HG02981 (cell line): ENCODE data around the gene NELFB.
"Not testable (repeated sequence)": the region's sequence is repeated elsewhere in the genome, so short reads cannot be mapped to it uniquely, and the experiment has no call there.

Experiments
- ATAC-seq: cut with Tn5 transposase; IDR thresholded peaks from one replicate; pipeline ENCODE4 v1.9.1; 2021; ENCODE audit warnings: mild to moderate bottlenecking, moderate library complexity; ENCODE audit not compliant: unreplicated experiment

NELFB gene

DNA sequence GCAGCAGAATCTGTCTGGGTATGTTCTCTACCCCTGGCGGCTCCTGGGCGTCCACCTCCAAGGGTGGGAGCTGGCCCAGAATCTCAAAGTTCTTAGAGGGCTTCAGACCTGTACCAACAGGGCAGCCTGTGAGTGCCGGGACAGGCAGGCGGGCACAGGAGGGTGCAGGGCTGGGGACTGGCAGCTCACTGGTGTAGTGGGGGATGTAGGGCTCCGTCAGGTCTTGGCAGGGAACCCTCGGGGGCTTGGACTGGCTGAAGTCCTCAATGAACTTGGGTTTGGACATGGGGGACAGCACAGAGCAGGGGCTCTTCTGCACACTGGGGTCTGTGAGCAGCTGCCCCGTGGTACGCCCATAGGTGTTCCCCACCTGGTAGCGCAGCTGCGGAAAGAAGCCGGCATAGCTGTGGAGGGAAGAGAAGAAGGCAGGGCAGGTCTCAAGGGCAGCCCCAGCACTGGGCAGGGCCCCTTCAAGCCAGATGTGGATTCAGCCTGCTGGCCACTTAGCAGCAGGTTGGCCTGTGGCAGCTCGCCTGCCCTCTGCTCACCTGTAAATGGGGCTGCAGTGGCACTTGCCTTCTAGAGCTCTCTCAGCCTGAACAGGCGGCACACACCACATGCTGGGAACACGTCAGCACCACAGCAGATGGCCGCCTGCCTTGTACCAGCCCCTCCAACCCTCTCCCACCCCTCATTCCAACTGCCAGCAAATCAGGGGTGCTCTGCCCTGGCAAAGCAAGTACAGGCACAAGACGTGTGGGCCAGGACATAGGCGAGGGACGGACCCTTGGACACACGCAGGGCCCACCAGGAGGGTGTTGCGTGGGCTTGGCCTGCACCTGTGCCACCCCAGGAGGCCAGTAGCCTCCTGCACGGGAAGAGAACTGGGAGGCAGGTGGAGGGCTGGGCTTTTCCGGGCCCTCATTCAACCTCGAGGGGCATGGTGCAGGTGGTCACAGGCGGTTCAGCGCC lies 9.4 kb upstream of the NELFB start:
- no peak for ATAC-seq

DNA sequence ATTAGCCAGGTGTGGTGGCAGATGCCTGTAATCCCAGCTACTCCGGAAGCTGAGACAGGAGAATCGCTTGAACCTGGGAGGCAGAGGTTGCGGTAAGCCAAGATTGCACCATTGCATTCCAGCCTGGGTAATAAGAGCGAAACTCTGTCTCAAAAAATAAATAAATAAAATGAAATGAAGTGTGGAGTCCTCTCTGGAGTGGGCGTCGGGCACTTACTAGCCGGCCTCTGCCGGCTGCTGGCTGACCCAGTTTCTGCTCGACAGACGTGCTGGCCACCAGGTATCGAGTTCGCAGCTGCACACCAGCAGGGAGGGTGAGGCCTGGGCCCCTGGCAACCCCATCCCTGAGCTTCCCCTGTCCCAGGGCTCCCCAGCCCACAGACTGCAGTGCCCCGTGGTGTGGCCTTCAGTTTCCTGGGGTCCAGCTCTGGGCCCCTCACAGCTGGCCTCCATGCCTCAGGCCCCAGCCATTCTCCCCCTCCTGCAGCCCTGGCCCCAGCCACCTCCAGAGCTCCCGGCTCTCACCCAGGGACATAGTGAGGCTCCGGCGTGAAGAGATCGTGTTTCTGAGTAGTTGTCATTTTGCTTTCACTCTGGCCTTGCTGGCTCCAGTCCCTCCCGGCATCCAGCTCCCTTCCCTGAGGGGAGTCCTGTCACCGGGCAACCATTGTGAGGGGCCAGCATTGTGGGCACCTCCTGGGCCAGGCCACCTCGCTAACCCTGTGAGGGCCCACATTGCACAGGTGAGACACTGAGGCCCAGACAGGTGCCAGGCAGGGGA lies 7.8 kb upstream of the NELFB start:
- no peak for ATAC-seq

DNA sequence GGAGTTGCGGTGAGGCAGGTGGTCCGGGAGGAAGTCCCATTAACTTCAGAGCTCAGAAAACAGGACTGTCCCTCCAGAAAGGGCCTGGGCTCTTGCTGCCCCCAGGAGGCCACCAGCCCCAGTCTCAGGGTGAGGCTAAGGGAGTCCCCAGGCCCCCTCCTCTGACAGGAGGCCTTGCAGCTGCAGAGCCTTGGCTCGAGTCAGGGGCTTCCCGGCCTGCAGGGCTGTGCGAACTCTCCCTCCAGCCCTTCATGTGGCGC lies 7.3 kb upstream of the NELFB start:
- no peak for ATAC-seq

DNA sequence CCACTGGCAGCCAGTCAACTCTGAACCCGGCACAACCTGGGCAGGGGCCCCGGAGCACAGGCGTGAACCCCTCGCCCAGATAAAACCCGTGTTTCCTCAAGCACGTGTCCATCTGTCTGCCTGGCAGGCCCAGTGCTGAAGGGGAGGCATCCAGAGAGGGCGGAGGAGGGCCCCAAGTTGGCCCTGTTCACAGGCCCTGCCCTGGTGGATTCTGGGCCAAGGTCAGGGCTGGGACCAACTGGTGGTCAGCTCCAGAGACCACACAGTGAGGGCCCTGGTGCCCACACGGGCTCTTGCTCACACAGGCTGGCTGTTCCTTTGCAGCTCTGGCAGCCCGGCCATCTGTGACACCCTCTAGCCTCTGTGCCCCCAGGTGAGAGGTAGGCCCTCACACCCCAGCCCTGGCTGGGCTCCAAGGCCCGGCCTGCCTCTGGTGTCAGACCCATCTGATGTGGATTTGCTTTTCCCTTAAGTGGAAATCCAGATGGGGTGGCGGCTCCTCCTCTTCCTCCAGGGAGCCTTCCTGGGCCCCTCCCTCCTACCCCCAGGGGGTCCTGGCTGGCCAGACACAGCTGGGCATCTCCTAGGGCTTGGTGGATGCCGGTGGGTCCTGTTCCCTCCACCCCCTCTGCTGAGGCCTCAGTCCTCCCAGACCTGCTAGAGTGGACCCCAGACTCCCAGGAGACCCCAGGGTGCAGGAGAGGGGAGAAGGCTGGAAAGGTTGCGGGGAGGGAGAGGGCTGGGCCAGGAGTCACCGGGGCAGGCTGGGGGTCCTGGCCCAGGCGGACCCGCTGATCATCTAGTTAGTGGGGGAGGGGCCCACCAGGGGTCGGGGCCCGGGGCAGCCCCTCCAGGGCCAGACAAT lies 4.6 kb upstream of the NELFB start:
- no peak for ATAC-seq

DNA sequence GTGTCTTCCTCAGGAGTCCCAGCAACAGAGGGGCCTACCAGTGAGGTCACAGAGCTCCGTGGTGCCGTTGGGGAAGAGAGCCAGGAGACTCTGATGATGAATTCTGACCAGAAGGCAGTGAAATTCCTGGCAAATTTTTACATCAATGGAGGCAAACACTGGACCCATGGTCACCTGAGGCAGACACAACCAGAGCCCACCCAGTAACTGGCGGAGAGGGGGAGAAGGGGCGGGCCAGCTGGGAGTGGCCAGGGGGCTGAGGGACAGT lies 4.0 kb upstream of the NELFB start, which contains the start of gene STPG3:
TSS of gene STPG3 (plus strand) at position 93 of the 268 bp plus-strand sequence. CDS start at position 94, 1 bp downstream.
- ATAC-seq: no peak

DNA sequence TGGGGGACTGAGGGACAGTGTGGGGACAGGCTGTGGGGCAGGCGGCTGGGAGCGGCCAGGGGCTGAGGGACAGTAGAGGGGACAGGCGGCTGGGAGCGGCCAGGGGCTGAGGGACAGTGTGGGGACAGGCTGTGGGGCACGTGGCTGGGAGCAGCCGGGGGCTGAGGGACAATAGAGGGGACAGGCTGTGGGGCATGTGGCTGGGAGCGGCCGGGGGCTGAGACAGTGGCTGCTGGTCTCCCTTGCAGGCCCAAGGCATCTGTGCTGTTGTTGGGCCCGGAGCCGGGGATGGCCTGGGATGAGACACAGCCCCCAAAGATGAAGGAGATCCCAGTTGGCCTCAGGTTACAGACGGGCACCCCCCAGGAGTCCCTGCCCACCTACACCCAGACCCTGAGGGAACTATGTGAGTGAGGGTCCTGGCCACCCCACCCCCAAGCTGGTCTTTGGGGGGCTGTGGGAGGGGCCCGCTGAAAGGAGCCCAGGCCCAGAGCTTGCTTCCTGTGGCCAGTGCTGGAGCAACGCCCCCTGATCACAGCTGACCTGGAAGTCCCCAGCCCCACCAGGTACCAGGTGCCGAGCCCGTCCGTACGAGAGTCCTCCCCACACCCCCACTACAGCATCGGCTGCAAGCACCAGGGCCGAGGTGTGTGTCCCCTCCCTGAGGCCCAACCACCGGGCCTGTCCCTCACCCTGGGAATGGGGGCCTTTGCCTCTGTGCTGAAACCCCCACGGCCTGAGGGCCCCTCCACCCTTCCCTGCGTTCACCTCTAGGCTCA lies 3.4 kb upstream of the NELFB start:
- no peak for ATAC-seq

DNA sequence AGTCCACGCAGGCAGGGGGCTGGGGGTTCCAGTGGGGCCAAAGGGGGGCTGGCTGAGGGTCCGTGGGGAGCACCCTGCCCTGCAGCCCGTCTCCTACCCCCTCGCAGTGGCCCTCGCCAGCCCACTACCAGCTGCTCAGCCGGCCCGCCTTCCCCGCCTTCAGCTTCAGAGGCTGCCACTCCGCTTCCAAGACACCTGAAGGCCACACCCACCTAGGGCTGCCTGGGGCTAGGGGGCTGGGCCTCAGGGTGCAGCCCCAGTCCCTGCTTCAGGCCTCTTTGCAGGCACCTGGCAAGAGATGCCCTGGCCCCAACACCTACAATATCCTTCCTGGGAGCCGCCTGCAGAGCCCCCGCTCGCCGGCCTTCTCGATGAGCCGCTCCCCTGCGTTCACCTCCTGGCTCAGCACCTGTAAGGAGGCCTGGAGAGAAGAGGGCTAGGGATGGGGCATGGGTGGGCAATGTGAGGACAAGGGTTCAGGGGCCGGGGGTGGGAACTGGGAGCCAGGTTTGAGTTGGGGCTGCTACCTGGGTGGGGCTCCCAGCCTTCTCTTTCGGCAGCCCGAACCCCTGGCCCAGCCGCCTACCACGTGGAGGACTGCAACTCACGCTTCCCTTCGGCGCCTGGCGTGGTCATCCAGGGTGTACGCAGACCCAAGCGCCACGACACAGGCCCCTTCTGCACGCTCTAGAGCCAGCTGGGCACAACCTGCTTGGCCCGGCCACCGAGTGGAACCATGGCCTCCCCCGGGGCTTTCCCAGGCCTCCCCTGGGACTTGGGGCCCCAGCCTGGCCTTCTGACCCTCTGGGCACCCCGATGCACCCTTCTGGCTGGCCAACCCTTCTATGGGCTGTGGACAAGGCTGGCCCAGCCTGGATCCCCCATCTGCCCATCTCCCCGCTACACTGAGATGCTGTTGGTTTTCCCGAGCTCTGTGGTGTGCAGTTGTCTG lies 2.3 kb upstream of the NELFB start:
- ATAC-seq: no peak

DNA sequence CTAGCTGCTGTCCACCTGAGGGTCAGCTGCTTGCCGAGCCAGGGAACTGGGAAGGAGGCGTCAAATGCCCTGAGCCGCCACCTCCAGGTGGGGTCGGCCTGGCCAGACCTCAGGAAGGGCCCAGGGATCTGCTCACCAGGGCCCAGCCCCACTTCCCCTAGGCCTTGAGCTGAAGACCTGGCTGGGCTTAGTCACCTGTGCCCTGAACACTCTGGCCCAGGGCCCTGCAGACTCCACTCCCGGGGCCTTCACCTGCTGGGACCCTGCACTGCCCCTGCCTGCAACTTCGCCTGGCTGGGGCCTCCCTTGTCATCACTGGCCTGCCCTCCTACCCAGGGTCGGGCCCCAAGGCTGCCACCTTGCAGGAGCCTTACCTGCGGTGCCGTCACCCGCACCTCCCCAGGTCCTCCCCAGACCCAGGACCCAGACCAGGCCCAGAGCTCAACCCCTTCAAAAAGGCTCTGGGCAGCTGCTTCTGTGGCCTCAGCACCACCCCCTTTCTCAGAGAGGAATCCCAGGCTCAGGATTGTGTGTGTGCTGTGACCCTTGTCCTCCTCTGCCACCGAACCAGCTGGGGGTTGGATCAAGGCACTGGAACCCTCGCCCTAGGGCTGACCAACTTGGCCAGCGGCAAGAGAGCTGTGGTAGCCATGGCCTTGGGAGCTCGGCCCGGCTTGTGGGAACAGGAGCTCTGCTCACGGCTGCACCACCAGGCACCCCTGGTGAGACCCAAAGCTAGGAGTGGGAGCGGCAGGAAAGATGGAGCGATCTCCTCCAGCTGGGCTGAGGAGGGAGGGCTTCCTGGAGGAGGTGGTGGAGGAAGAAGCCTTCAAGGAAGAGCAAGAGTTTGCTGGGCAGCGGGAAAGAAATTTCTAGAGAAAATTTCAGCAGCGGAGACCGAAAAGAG lies 1.2 kb upstream of the NELFB start:
- no peak for ATAC-seq

DNA sequence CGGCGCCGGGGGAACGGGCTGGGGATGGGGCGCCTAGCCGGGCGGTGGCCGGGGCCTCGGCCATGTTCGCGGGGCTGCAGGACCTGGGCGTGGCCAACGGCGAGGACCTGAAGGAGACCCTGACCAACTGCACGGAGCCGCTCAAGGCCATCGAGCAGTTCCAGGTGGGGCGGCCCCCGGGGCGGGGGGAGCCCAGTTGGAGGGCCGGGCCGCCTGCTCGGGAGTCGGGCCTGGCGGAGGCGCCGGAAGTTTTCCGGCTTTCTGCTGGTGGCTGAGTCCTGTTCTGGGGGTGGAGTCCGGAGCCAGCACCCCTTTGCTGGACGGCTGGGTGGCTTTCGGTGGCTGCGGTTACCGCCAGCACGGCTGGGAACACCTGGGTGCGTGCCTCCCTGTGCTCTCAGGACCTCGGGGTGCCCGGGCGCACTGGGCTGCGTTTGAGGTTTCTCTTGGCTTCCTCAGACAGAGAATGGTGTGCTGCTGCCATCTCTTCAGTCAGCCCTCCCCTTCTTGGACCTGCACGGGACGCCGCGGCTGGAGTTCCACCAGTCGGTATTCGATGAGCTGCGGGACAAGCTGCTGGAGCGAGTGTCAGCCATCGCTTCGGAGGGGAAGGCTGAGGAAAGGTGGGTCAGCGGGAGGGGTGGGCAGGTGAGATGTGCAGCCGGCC lies 454 bp downstream of the NELFB start:
- ATAC-seq: peak; percentile 20

DNA sequence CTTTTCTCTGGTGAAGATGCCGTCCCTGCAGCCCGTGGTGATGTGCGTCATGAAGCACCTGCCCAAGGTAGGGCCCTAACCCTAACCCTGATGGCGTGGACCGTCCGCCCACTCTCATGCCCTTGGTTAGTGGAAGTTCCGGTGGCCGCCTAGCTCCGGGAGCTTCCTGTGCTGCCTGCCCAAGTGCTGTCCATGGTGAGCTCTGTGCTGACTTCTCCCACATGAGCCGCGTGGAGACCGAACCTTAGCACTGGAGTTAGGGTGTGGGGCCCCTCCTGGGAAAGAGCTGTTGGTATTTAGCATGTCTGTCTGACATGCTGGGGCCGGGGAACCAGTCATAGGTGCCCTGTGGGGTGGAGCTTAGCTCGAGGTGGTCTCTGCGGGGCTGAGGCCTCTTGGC lies 1.2 kb downstream of the NELFB start:
- ATAC-seq: no peak

DNA sequence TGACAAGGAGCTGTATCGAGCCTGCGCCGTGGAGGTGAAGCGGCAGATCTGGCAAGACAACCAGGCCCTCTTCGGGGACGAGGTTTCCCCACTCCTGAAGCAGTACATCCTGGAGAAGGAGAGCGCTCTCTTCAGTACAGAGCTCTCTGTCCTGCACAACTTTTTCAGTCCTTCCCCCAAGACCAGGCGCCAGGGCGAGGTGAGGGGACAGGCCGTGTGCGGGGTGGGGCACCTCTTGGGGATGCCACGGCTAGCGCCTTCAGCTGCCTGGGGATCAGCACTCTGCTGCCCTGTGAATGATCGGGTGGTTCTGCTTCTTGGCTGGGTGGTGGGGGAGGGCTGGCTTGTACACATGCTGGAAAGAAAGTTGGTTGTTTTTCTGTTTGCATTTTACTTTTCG lies 1.7 kb downstream of the NELFB start:
- no peak for ATAC-seq

DNA sequence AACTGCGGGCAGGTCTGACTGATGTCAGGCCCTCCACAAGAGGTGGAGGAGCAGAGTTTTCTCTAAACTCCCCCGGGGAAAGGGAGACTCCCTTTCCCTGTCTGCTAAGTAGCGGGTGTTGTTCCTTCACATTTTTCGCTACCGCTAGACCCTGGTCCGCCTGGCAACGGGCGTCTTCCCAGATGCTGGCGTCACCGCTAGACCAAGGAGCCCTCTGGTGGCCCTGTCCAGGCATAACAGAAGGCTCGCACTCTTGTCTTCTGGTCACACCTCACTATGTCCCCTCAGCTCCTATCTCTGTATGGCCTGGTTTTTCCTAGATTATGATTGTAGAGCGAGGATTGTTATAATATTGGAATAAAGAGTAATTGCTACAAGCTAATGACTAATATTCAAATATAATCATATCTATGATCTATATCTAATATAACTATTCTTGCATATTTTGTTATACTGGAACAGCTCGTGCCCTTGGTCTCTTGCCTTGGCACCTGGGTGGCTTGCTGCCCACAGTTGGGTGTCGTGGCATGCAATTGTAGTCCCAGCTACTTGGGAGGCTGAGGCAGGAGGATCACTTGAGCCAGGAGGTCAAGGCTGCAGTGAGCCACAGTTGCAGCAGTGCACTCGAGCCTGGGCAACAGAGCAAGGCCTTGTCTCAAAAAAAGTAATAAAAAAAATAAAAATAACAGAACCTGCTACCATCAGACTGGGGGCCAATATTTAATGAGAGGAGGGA lies 7.2 kb downstream of the NELFB start:
- ATAC-seq: not testable (repeated sequence)

DNA sequence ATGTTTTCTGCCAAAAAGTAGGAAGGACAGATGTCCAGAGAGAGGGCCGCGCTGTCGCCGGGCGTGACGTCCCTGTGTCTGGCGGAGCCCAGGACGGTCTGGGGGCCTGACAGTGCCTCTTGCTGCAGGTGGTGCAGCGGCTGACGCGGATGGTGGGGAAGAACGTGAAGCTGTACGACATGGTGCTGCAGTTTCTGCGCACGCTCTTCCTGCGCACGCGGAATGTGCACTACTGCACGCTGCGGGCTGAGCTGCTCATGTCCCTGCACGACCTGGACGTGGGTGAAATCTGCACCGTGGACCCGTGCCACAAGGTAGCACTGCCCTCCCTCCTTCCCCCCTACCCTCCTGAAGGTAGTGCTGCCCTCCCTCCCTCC lies 7.8 kb downstream of the NELFB start:
- no peak for ATAC-seq

DNA sequence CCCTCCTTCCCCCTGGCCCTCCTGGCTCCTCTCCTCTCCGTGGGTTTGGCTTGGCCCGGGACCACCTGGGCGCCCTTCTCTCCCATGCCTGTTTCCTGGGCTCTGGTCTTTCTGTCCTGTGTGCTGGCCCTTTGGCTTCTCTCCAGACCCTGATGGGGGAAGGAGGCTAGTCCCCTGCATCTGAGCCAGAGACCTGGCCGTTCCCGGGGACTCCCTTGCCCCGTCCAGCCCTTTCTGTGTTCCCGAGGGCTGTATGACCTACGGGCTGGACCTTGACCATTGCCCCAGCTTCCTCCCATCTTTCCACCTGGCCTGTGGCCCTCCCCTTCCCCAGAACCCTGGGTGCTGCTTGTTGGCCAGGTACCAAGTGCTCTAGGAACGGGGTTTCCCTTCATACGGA lies 8.4 kb downstream of the NELFB start:
- ATAC-seq: no peak

DNA sequence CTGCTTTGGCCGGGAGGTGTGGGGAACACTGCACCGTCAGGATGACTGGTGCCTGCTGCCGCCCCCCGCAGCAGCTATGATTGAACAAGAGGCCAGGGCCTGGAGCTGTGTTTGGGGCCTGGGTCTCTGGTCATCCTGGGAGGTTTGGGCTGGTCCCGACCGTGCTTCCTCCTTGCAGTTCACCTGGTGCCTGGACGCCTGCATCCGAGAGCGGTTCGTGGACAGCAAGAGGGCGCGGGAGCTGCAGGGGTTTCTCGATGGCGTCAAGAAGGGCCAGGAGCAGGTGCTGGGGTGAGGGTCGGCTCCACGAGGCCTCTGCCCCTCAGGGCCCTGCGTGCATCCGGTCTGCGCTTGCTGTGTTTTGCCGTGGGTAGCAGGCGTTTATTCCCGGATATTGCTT lies 8.9 kb downstream of the NELFB start:
- no peak for ATAC-seq

DNA sequence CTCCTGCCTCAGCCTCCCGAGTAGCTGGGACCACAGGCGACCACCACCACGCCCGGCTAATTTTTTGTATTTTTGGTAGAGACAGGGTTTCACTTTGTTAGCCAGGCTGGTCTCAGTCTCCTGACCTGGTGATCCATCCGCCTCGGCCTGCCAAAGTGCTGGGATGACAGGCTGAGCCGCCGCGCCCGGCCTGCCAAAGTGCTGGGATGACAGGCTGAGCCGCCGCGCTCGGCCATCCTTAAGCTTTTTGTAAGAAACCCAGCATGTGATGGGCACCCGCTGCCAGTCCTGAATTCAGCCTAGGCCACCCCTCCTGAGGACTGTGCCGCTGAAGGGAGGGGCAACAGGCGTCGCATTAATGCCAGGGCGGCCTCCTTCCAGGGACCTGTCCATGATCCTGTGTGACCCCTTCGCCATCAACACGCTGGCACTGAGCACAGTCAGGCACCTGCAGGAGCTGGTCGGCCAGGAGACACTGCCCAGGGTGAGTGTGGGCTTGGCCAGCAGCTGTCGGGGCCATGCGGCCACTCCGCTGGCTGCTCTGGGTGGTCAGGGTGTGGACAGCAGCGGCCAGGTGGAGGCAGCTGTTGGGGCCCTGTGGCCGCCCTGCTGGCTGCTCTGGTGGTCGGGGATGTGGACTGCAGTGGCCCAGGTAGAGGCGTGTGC lies 10.5 kb downstream of the NELFB start:
- ATAC-seq: no peak

DNA sequence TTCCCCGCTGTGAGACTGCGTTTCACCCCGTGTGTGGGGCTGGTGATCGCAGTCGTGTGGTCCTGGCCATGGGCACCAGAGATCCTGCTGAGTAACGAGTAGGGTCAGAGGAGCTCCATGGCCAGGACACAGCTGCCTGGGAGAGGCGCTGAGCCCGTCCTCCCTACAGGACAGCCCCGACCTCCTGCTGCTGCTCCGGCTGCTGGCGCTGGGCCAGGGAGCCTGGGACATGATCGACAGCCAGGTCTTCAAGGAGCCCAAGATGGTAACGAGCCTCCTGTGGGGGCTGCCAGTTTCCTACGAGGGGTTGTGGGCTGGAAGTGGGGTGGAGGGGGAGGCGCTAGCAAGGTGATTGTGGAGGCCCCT lies 11.0 kb downstream of the NELFB start:
- no peak for ATAC-seq
